ENCODE data around the gene PSMD8. TPM values are rescaled to one million over a fixed set of nuclear protein-coding genes. Genes with fewer than 3 reads are reported as not detected.
"Not testable (repeated sequence)": the region's sequence is repeated elsewhere in the genome, so short reads cannot be mapped to it uniquely, and the experiment has no call there.

PSMD8 gene
- total and polyA plus RNA-seq, 2 donors (not counting 3 experiments of a cell fraction or from before 2014, with no cell fraction given) = 203 to 543 TPM

DNA sequence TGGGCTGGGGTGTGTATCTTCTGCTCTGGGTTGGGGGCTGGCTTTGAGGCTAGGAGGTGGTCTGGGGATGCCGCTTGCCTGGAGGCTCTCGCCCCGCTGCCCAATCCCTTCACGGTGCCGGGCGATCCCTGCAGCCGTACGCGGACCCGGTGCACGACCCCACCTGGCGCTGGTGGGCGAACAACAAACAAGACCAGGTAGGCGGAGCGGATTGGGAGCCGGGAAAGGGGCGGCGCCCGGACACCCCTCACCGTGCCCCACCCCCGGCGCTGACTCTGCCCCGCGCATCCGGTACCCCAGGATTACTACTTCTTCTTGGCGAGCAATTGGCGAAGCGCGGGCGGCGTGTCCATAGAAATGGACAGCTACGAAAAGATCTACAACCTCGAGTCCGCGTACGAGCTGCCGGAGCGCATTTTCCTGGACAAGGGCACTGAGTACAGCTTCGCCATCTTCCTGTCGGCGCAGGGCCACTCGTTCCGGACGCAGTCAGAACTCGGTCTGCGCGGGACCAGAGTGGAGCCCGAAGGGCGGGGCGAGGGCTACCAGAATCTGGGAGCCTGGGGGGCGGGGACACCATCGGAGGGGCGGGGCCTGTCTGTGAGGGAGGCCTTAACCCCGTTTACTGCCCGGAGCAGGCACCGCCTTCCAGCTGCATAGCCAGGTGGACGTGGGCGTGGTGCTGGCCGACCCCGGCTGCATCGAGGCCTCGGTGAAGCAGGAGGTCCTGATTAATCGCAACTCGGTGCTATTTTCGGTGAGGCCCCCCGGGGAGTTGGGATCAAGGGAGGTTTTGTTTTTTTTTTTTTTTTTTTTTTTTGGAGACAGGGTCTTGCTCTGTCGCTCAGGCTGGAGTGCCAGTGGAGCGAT is 12.1 kb upstream of the PSMD8 start:
- TF ChIP-seq FOS (IDR thresholded peaks at IDR 0.05; ENCODE audit: borderline replicate concordance, insufficient read depth, low read length) = no peak
- TF ChIP-seq JUN (IDR thresholded peaks at IDR 0.05; ENCODE audit: borderline replicate concordance, insufficient read depth, insufficient read length, low read depth) = no peak
- TF ChIP-seq EZH2 (IDR thresholded peaks at IDR 0.05; ENCODE audit: borderline replicate concordance, low read depth, low read length, severe bottlenecking) = no peak
- TF ChIP-seq POLR2AphosphoS5 (IDR thresholded peaks at IDR 0.05; ENCODE audit: insufficient read depth, low read depth, low read length) = no peak
- TF ChIP-seq MYC (IDR thresholded peaks at IDR 0.05; ENCODE audit: low read depth, low read length) = no peak
- TF ChIP-seq GATA2 (IDR thresholded peaks at IDR 0.05; ENCODE audit: insufficient read depth, insufficient read length, low read depth, low read length) = no peak
- TF ChIP-seq, protein P1, sequence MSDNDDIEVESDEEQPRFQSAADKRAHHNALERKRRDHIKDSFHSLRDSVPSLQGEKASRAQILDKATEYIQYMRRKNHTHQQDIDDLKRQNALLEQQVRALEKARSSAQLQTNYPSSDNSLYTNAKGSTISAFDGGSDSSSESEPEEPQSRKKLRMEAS (IDR thresholded peaks at IDR 0.05; ENCODE audit: insufficient read depth, insufficient read length) = no peak
- TF ChIP-seq POLR2A (IDR thresholded peaks at IDR 0.05; ENCODE audit: low read depth, low read length) = no peak
- TF ChIP-seq, protein P2, sequence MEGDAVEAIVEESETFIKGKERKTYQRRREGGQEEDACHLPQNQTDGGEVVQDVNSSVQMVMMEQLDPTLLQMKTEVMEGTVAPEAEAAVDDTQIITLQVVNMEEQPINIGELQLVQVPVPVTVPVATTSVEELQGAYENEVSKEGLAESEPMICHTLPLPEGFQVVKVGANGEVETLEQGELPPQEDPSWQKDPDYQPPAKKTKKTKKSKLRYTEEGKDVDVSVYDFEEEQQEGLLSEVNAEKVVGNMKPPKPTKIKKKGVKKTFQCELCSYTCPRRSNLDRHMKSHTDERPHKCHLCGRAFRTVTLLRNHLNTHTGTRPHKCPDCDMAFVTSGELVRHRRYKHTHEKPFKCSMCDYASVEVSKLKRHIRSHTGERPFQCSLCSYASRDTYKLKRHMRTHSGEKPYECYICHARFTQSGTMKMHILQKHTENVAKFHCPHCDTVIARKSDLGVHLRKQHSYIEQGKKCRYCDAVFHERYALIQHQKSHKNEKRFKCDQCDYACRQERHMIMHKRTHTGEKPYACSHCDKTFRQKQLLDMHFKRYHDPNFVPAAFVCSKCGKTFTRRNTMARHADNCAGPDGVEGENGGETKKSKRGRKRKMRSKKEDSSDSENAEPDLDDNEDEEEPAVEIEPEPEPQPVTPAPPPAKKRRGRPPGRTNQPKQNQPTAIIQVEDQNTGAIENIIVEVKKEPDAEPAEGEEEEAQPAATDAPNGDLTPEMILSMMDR (IDR thresholded peaks at IDR 0.05; ENCODE audit: extremely low read depth in 1 of 2, insufficient read depth in 1 of 2, low read depth in 1 of 2, low read length in 2 of 2) = no peak
- Histone ChIP-seq H3K9ac (replicated peaks; ENCODE audit: extremely low read depth, insufficient read depth, low read length) (no peak overlapping the region), H3K79me2 (ENCODE audit: control insufficient read depth, insufficient read depth, low read length) (no peaks in the 10 kb centered on the region), H3K9me1 (replicated peaks; ENCODE audit: control insufficient read depth, extremely low read depth, insufficient read depth, low read length) (no peaks in the 10 kb centered on the region), H3K36me3 (ENCODE audit: control insufficient read depth in 2 of 2, extremely low read depth in 1 of 2, insufficient read depth in 2 of 2, low read length in 2 of 2) (no peaks in the 10 kb centered on the region), H3K4me1 (ENCODE audit: control insufficient read depth, extremely low read depth, insufficient read depth, low read length) (peaks cover 3% of the 10 kb centered on the region), H3K27ac (ENCODE audit: insufficient read depth, low read depth, low read length) (no peak overlapping the region), H2AFZ (ENCODE audit: low read depth, low read length) (peak overlapping the region; percentile 96), H3K4me3 (replicated peaks in 1 of 3; ENCODE audit: insufficient read depth in 1 of 3, low read depth in 1 of 3, low read length in 3 of 3) (peak overlapping the region; percentile 42 to 49 (median 45)), H3K27me3 (ENCODE audit: control insufficient read depth in 2 of 2, insufficient read depth in 2 of 2, low read length in 2 of 2) (peaks cover 9 to 14% of the 10 kb centered on the region in 2 experiments), H3K9me3 (replicated peaks; ENCODE audit: control insufficient read depth, insufficient read depth, low read length) (no peaks in the 10 kb centered on the region), H3K4me2 (ENCODE audit: insufficient read depth, low read length) (peak overlapping the region; percentile 72), H4K20me1 (replicated peaks; ENCODE audit: control insufficient read depth, extremely low read depth, insufficient read depth, low read length) (no peaks in the 10 kb centered on the region)
- POLR2A ChIA-PET = interaction anchor here (1.7 kb wide), 1 partner anchor 12 kb away, joined by 7 read pairs; the partner anchor contains the start of gene PSMD8
- BruUV-seq (replicated peaks) = no TSS peak
- dilution Hi-C loops (cut with MboI; ENCODE audit: extremely low pct_ligation_motif_present, low sequenced_read_pairs) (no loop called here), intact Hi-C loops (cut with micrococcal nuclease) (loop anchor here (1.0 to 2.0 kb wide), 3 partner anchors 12 to 26 kb away; partner anchors contain the start of genes GGN, PSMD8 and SPRED3)
- FAIRE-seq (peak; percentile 87), DNase-seq (ENCODE audit: low read depth, low spot score) (peak; percentile 55)
- CTCF ChIA-PET = interaction anchor here (0.6 to 1.9 kb wide), 5 partner anchors 10 to 40 kb away, joined by 3 to 9 read pairs (median 3); partner anchors contain the start of genes FAM98C and PSMD8

DNA sequence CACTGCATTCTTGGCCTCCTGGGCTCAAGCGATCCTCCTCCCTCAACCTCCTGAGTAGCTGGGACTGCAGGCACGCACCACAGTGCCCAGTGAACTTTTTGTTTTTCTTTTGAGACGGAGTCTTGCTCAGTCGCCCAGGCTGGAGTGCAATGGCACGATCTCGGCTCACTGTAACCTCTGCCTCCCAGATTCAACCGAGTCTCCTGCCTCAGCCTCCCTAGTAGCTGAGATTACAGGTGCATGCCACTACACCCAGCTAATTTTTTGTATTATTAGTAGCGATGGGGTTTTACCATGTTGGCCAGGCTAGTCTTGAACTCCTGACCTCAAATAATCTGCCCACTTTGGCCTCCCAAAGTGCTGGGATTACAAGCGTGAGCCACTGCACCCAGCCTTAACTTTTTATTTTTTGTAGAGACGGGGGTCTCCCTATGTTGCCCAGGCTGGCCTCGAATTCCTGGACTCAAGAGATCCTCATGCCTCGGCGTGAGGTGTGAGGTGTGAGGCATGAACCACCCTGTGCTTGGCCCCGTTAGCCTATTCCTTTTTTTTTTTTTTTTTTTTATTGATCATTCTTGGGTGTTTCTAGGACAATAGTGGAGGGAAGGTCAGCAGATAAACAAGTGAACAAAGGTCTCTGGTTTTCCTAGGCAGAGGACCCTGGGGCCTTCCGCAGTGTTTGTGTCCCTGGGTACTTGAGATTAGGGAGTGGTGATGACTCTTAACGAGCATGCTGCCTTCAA is 11.3 kb upstream of the PSMD8 start:
- BruUV-seq (replicated peaks) = not testable (repeated sequence)

More for the DNA sequence above, 11.3 kb upstream of the PSMD8 start:
- peak overlapping the region; percentile 72 for H3K4me2 ChIP-seq (ENCODE audit: insufficient read depth, low read length)
- H3K9me3 ChIP-seq (replicated peaks; ENCODE audit: control insufficient read depth, insufficient read depth, low read length); H3K9ac ChIP-seq (replicated peaks; ENCODE audit: extremely low read depth, insufficient read depth, low read length); dilution Hi-C loops (cut with MboI; ENCODE audit: extremely low pct_ligation_motif_present, low sequenced_read_pairs); H3K9me1 ChIP-seq (replicated peaks; ENCODE audit: control insufficient read depth, extremely low read depth, insufficient read depth, low read length); H4K20me1 ChIP-seq (replicated peaks; ENCODE audit: control insufficient read depth, extremely low read depth, insufficient read depth, low read length); H3K79me2 ChIP-seq (ENCODE audit: control insufficient read depth, insufficient read depth, low read length); H3K36me3 ChIP-seq (ENCODE audit: control insufficient read depth in 2 of 2, extremely low read depth in 1 of 2, insufficient read depth in 2 of 2, low read length in 2 of 2); DNase-seq (ENCODE audit: low read depth, low spot score); H3K27ac ChIP-seq (ENCODE audit: insufficient read depth, low read depth, low read length); H3K4me3 ChIP-seq (replicated peaks in 1 of 3; ENCODE audit: insufficient read depth in 1 of 3, low read depth in 1 of 3, low read length in 3 of 3); H3K4me1 ChIP-seq (ENCODE audit: control insufficient read depth, extremely low read depth, insufficient read depth, low read length): not testable (repeated sequence)
- H2AFZ ChIP-seq (ENCODE audit: low read depth, low read length) = peak overlapping the region; percentile 38
- peaks cover 9 to 14% of the 10 kb centered on the region in 2 experiments for H3K27me3 ChIP-seq (ENCODE audit: control insufficient read depth in 2 of 2, insufficient read depth in 2 of 2, low read length in 2 of 2)
- POLR2A ChIA-PET = interaction anchor here (1.7 kb wide), 1 partner anchor 11 kb away, joined by 7 read pairs; the partner anchor contains the start of gene PSMD8
- intact Hi-C loops (cut with micrococcal nuclease) = loop anchor here (1.0 to 2.0 kb wide), 3 partner anchors 11 to 27 kb away; partner anchors contain the start of genes GGN, PSMD8 and SPRED3
- peak; percentile 59 for FAIRE-seq
- CTCF ChIA-PET = interaction anchor here (0.6 to 1.9 kb wide), 2 partner anchors 11 to 40 kb away, joined by 3 to 9 read pairs; partner anchors contain the start of genes FAM98C and PSMD8
